PC-3 (cell line): Measurements from ENCODE around the gene GPR75.

ENCODE experiments used
- CTCF ChIP-seq: fragments of 300-600 bp; sonication (generic); conservative IDR thresholded peaks from 2 replicates; pipeline ENCODE4 v1.5.1; 2017; ENCODE audit warnings: antibody characterized with exemption, low read depth, mild to moderate bottlenecking, low read length
- EZH2 ChIP-seq: fragments of 300-600 bp; sonication (generic); IDR thresholded peaks from one replicate; pipeline ENCODE4 v1.6.1; 2017; ENCODE audit warnings: antibody characterized with exemption, mild to moderate bottlenecking, low read length; ENCODE audit not compliant: unreplicated experiment
- EZH2phosphoT487 ChIP-seq: fragments of 300-600 bp; sonication (generic); IDR thresholded peaks from 2 replicates; pipeline ENCODE4 v1.6.1; 2018; ENCODE audit warnings: mild to moderate bottlenecking, antibody characterized with exemption, low read length, borderline replicate concordance

- TF ChIP-seq CTCF (no peak), EZH2 (no peak), EZH2phosphoT487 (no peak)
Measured at GRCh38 chr2:53827398-53828175, 32.2 kb downstream of the GPR75 start.
